Keratinocyte (primary cell): Measurements from ENCODE around the gene DCBLD2.

Experiments
- EZH2 ChIP-seq: IDR thresholded peaks from one replicate; pipeline ENCODE4 v1.6.1; 2012; ENCODE audit warnings: inconsistent platforms, mild to moderate bottlenecking, low read length, moderate library complexity
- TF ChIP-seq, protein P1 (sequence below), 3 experiments: IDR thresholded peaks in 1 of 3; conservative IDR thresholded peaks in 1 of 3; optimal IDR thresholded peaks in 1 of 3; 2 replicates in 2 of 3; 3 replicates in 1 of 3; pipeline versions ENCODE3 to v1.5.1; 2011; ENCODE audit warnings: low read length in 3 of 3, mild to moderate bottlenecking in 3 of 3, moderate library complexity in 2 of 3, control low read depth in 1 of 3, inconsistent platforms in 1 of 3; ENCODE audit not compliant: insufficient read depth in 2 of 3; ENCODE audit errors: extremely low read depth in 1 of 3

DNA sequence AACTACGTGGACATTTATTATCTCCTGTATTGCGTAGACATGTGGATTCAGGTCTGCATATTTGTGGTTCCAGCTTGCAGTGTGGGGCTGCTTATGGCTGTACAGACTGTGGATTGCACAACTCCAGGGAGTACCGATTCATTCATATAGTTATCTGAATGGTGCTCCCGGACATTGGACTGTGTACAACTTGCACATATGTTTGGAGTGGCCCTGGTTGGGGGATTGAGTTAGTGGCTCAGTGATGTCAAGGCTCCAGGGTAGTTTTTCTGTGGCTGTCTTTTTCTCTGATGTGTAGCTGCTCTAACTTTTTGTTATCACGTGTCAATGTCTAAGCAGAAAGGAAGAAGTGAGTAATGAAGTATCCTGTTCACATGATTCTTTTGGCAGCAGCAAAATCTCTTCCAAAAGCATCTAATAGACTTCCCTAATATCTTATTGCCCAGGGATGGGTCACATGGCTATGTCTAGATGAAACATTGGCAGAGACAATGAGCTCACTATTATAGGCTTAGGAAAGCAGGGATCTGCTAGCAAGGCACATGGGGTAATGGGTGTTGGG is 122.6 kb downstream of the DCBLD2 start:
- TF ChIP-seq, protein P1, sequence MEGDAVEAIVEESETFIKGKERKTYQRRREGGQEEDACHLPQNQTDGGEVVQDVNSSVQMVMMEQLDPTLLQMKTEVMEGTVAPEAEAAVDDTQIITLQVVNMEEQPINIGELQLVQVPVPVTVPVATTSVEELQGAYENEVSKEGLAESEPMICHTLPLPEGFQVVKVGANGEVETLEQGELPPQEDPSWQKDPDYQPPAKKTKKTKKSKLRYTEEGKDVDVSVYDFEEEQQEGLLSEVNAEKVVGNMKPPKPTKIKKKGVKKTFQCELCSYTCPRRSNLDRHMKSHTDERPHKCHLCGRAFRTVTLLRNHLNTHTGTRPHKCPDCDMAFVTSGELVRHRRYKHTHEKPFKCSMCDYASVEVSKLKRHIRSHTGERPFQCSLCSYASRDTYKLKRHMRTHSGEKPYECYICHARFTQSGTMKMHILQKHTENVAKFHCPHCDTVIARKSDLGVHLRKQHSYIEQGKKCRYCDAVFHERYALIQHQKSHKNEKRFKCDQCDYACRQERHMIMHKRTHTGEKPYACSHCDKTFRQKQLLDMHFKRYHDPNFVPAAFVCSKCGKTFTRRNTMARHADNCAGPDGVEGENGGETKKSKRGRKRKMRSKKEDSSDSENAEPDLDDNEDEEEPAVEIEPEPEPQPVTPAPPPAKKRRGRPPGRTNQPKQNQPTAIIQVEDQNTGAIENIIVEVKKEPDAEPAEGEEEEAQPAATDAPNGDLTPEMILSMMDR (optimal IDR thresholded peaks at IDR 0.05 in 1 of 3, IDR thresholded peaks at IDR 0.05 in 1 of 3, conservative IDR thresholded peaks at IDR 0.05 in 1 of 3; ENCODE audit: extremely low read depth in 1 of 3, insufficient read depth in 2 of 3, low read length in 3 of 3): no peak
- TF ChIP-seq EZH2: no peak
